Dermis microvascular lymphatic vessel endothelial cell (primary cell): ENCODE results near the gene SLC16A14. TPM values are rescaled to one million over a fixed set of nuclear protein-coding genes. Genes with fewer than 3 reads are reported as not detected.

Source experiments
- DNase-seq, 2 donors: peaks; one replicate each; pipeline versions ENCODE4 v3.0.0 to v3.0.0-alpha.2; 2010; ENCODE audit warnings: low read depth in 2 of 2
- total RNA-seq: library from RNA; depleted of rRNA; stranded (reverse); fragments of >200 nt; gene quantifications from 2 replicates; pipeline ENCODE4 v1.2.1, GENCODE V29; 2014

SLC16A14 gene
- total RNA-seq, 1 donor from 2014 or later, result under 0.01 TPM

DNA sequence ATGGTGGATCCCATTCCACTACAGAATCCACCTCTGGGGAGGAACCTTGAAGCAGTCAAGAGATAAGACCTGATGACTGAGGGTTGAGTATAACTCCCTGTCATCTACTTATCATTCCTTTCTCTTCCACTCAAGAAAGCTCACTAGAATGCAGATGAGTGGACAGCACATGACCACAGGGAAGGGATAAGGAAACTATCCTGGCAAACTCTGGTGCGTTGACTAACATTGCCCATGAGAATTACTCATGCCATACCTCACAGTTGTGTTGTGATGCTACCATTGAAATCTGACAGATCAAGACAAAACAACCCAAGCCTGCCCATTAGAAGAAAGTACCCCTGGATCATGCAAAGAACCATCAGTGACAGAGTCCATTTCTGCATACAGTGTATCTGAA is 26.5 kb downstream of the SLC16A14 start:
- DNase-seq, result no peak

DNA sequence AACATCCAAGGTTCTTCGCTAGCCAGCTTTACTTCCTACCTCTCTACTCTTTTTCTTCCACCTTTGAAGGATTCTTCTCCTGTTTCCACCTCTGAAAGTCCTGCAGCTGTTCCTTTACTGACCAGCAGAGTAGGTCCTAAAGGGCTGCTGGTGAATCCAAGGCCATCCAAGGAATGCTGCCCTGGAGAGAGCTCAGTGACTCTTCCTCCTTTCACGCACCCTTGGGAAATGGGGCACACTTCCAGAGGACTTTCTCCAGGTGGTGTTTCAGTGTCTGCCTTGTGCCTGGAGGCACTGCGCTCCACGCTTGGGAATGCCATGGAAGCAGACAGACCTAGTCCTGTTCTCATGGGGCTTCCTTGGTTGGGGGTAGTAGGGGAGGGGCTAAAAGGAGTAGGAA is 45.4 kb downstream of the SLC16A14 start:
- DNase-seq, result no peak

DNA sequence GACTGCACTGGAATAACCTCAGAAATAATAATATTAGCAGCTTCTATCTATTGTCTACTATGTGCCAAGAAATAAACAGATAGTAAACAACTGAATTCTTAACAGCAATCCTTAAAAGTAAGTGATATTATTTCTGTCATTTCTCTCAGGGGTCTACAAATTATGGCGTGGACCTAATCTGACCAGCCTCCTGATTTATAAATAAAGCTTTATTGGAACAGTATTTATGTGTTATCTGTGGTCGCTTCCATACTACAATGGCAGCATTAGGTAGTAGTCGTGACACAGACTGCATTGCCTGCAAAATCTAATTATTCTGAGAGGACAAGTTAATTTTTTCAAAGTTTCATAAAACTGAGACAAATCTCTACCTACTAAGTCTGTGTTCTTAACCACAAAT is 49.0 kb downstream of the SLC16A14 start:
- no peak for DNase-seq

DNA sequence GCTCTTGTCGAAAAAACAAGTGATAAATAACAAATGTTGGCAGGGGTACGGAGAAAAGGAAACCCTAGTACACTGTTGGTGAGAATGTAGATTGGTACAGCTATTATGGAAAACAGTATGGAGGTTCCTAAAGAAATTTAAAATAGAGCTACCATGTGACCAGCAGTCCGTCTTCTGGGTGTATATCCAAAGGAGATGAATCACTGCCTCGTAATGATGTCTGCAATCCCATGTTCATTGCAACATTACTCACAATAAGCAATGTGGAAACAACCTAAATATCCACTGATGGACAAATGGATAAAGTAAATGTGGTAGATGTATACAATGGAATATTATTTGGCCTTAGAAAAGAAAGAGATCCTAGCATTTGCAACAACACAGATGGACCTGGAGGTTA is 50.6 kb downstream of the SLC16A14 start:
- DNase-seq, result no peak

DNA sequence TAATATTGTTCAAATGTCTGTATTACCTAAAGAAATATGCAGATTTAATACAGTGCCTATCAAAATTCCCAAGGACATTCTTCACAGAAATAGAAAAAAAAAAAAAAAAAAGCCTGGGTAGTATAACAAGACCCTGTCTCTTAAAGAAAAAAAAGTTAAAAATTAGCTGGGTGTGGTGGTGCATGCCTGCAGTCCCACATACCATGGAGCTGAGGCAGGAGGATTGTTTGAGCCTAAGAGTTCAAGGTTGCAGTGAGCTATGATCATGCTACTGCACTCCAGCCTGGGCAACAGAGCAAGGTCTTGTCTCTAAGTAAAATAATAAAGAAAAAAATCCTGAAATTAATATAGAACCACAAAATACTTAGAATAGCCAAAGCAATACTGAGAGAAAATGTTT is 51.9 kb downstream of the SLC16A14 start:
- no peak for DNase-seq

DNA sequence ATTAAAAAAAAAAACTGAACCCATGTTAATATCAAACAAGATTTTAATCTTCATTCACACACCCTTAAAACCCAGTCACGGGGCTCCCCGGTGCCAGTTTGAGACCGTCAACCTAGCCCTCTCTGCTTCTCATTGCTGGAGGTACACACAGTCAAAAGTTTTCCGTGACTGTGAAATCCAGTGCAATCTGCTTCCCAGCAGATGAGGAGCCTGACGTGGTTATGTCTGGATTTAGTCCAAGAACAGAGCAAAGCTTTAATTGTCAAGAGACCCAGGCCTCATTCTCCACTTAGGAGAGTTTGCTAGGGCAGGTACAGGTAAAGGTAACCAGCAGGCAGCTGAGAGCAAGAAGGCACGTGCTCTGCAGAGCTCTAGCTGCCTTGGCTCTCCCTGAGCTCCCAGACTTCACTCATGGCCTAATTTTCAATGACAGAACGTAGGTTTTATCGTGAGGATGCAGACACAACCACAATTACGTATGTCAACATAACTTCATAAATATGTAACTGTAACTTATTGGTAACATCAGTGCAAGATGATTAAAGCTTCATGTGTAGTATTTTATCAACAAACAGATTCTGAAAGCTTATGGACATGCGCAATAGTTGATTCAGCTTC is 56.3 kb downstream of the SLC16A14 start:
- no peak for DNase-seq

DNA sequence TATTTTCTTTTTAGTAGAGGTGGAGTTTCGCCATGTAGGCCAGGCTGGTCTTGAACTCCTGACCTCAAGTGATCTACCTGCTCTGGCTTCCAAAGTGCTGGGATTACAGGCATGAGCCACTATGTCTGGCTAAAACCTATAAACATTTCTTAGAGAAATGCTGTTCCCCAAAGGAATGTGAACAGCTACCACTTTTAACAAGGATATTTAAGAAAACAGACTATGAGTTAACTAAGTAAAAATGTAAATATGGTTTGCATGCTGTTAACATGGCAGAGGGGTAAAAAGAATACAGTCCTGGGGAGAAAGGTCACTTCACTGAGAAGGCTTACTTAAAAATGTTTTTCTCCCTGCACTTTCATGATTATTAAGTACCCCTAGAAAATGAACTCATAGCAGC is 57.1 kb downstream of the SLC16A14 start:
- no peak for DNase-seq

DNA sequence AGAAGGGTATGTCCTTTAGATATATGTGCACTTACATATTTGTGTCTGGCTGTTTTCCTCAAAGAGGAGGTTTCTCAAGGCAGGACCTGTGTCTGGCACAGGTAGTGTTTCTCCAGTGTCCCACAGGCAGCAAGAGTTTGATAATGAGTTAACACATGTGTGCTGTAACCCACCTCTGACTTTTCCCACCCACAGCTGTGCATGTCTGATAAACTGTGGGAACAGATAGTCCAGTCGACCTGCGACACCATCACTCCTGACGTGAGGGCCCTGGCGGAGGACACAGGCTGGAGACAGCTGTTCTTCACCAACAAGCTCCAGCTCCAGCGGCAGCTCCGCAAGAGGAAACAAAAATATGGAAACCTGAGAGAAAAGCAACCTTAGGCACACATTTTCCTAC is 58.2 kb downstream of the SLC16A14 start:
- no peak for DNase-seq

DNA sequence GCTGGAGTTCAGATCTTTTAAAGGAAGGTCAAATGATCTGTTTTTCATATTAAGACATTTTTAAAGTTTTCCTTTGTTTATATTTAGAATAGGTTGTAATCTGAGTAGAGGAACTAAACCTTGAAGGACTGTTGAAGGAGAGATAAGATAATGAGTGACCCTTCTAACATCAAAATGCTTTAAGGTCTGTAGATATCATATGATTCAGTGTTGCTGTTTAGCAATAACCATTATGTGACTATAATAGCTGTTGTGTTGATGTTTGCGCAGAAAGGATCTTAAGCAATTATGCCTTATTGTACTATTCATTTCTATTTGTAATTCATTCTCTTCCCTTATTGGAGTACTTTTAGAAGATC is 60.0 kb downstream of the SLC16A14 start:
- no peak for DNase-seq

DNA sequence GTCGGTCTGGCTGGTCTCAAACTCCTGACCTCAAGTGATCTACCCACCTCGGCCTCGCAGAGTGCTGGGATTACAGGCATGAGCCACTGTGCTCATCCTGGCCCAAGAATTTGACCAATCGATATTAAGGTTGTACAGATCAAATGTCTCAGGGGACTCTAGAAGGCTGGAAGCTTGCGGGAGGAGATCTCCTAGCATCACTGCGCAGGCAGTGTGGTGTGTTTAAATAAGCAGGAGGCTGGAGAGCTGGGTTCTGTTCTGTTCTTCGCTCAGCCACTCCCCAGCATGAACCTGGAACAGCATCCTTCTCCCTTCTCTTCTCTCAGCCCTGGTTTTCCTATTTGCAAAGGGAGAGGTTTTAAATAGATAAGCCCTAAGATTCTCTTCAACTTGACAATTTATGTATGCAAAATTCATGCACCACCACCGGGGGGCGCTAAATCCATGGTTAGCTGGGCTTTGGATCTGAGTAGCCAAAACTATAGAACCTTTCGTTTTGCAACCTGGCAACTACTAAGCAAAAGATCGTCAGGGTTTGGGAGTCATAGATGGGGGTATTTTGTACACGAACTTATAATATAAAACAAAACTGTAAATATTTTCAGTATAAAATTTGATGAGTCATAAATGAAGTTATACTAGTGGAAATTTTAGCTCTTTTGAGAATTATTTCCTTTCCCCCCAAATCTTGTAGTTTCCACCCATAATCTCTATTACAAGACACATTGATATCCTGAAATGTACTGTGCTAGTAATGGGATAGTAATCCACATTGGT is 60.6 kb downstream of the SLC16A14 start:
- peak; percentile 54 to 72 for DNase-seq

DNA sequence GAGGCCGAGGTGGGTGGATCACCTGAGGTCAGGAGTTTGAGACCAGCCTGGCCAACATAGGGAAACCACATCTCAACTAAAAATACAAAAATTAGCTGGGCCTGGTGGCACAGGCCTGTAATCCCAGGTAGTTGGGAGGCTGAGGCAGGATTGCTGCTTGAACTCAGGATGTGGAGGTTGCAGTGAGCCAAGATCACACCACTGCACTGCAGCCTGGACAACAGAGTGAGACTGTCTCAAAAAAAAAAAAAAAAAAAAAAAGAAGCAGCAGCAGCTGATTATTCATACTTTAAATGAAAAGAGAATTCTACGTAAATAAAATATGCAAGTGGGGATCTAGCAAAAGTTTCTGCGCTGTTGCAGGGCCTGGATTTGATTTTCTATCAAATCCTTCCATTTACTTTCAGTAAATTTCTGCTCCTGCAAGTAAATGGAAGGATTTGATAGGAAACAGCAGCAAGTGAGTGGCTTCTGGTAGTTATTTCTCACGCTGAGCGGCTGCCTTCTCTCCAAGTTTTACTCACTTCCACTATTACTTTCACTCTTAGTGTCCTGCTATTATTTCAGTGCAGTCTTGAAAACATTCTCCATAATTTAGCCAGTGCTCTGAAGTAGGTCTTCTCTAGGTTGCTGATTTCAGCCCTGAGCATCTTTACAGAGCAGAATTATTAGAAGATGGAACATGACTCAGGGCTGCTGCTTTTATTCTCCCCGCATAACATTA is 68.4 kb downstream of the SLC16A14 start:
- DNase-seq, result no peak

DNA sequence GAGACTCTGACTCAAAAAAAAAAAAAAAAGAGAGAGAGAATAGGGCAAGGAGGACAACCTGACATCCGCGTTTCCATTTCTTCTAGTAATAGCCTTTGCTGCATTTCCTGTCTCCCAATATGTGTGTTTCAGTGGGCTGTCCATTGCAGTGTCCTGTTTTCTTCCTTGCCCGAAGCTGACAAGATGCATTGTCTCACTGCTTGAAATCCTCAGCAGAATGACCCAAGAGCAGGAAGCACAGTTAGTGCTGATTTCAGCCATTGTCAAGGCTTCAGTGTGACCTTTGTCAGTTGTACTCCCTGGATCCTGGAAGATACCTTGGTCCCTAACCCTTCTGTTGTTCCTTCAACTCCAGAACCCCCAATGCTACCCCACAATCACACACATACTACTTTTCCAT is 71.2 kb downstream of the SLC16A14 start:
- DNase-seq, result no peak

DNA sequence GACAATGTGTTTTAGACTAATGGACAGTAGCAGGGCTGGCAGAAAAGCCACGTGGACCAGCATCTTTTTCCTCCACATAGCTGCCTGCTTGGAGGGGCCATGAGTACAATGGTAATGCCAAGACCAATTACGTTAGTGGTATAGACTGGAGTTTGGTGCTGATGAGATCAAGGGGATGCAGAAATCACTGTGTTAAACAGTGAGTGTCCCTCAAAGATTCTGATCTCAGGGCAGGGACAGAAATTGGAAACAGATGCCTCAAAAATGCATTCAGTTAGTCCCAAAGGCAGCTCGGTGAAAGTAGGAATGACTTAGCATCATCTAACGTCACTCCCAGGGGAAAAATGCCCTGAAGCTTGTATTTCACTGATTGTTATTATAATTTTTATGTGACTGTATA is 72.4 kb downstream of the SLC16A14 start:
- DNase-seq, result no peak

DNA sequence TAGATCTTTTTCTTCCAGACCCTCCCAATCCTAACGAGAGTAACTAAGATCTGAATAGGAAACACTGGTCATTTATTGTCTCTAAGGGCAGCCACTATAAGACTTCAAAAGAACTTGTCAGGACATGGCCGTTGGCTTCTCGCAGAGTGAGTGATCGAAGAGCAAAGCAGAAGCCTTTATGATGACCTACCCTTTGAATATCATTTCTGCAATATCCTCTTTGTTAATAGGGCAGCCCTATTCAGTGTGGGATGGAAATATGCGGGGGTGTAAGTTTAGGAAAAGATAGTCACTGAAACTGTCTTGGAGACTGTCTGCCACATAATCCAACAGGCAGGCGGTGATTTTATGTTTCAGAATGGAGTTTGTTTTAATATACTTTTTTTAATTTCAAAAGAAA is 75.5 kb downstream of the SLC16A14 start:
- no peak for DNase-seq

Other genes with a start within 250 kb of the SLC16A14 start
- gene TRIP12, start 146.9 kb downstream of the SLC16A14 start, total RNA-seq, result 212 and 240 TPM in 2 replicates
- 1.0 and 1.2 TPM in 2 replicates for gene FBXO36, start 146.4 kb downstream of the SLC16A14 start, total RNA-seq
- 1.8 and 2.1 TPM in 2 replicates for gene SP110, start 151.1 kb upstream of the SLC16A14 start, total RNA-seq
- gene SP140, start 156.8 kb upstream of the SLC16A14 start, total RNA-seq, result 0.13 TPM in 1 of 2 replicates, not detected in the other